ENCODE measurements around the gene IL5RA. TPM values are rescaled to one million over a fixed set of nuclear protein-coding genes. Genes with fewer than 3 reads are reported as not detected.

The IL5RA gene

DNA sequence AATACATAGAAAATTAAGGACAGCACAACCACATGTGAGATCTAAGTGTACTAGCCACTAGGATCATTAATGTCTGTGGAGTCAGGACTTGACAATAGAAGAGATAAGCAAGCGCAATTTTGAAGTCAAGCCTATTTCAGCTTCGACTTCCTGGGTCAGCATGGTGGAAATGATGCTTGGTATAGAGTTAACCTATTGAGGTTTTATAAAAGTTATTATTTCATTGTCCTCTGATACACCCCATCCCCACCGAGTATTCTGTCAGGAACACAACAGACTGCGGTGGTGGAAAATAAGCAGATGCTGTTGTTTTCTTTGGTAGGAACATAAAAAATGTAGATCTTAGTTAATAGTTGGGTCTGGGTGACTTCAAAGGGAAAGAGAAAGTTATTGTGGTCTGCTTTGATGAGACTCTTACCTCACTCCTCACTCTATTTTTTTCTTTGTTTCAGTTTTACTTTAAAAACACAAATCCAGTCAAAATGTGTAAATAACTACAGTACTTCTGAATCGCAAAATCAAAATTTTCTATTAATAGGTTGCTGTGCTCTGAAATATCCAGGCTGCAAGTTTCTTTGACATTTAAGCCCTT, 82.1 kb downstream of the IL5RA start:
- Histone ChIP-seq H3K27ac (ENCODE audit: low read depth, low read length) (no peak overlapping the region), H3K4me1 (ENCODE audit: control insufficient read depth, low read depth, low read length) (peaks cover 3% of the 10 kb centered on the region), H3K18ac (ENCODE audit: low read length) (no peak overlapping the region), H2BK15ac (replicated peaks; ENCODE audit: low read depth) (no peak overlapping the region), H3K79me1 (ENCODE audit: low read length) (no peaks in the 10 kb centered on the region), H2BK120ac (ENCODE audit: low read depth, low read length) (no peak overlapping the region), H3K36me3 (ENCODE audit: control insufficient read depth, insufficient read depth, low read length) (no peaks in the 10 kb centered on the region), H3K56ac (ENCODE audit: low read length) (no peak overlapping the region), H3K79me2 (ENCODE audit: control insufficient read depth, insufficient read depth, low read length) (no peaks in the 10 kb centered on the region), H3K23ac (ENCODE audit: low read length) (no peak overlapping the region), H3K27me3 (ENCODE audit: insufficient read depth, low read length, poor library complexity) (no peaks in the 10 kb centered on the region), H3K4me3 (ENCODE audit: low read length) (no peak overlapping the region), H4K8ac (ENCODE audit: low read depth, low read length) (no peak overlapping the region), H3K9ac (ENCODE audit: low read length) (no peak overlapping the region), H3K4ac (ENCODE audit: low read depth, low read length) (no peak overlapping the region), H2AK5ac (ENCODE audit: low read length) (no peak overlapping the region), H4K5ac (ENCODE audit: low read length) (no peak overlapping the region), H3K4me2 (ENCODE audit: low read length) (no peak overlapping the region), H2BK5ac (ENCODE audit: low read length) (no peak overlapping the region)
- DNase-seq: no peak
- WGBS (ENCODE audit: extremely low coverage, insufficient coverage, low lambda C conversion rate): 100% methylated on average over 1 of the region's 5 CpGs

DNA sequence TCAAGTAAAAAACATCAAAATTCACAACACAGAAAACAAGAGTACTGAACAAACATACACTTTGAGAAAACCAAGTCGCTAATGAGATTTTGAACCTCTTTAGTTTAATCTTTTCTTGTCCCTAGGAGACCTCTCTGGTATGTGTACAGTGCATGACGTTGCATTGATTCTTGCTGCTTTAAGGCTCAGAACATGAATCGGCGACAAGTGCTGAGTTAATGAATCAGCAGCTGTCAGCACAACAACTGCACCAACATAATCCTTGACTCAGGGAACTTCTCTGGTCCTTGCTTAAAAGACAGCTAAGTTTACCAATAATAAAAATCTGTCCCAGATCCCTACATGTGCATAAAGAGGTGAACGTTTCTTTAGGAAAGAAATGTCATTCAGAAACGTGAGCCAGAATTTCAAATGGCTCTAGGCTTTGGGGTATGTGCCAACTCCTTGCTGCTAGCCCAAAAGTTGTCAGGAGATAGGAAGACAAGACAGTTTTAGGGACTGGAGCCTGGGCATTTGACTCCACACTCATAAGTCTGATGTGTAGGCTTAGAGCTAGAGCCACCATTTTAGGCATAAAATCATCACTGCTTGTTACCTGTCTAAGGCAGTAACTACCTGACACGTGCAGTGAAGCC, 86.9 kb downstream of the IL5RA start:
- WGBS (ENCODE audit: extremely low coverage, insufficient coverage, low lambda C conversion rate): no CpG with 5 or more reads among the region's 7 CpGs

DNA sequence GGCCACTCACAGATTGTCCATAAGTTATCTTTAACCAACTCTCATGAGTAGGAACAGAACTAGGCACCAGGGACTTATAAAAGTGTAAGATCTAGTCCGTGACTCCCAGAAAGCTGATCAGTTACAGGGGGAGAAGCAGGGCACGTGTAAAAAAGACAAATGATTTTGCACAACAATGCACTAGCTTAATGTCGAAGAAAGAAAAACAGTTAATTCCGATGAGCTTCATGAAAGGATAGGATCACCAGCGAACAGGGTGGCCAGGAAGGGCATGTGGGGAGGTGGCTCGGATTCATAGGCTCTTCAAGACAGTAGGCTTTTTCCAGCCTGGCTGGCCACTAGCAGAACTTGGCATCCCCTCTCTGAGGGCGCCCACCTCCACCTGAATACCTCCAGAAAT, 90.0 kb downstream of the IL5RA start:
- no peak for DNase-seq
- Histone ChIP-seq H3K36me3 (ENCODE audit: control insufficient read depth, insufficient read depth, low read length) (no peaks in the 10 kb centered on the region), H2BK5ac (ENCODE audit: low read length) (no peak overlapping the region), H3K27ac (ENCODE audit: low read depth, low read length) (no peak overlapping the region), H3K4me3 (ENCODE audit: low read length) (no peak overlapping the region), H3K4ac (ENCODE audit: low read depth, low read length) (no peak overlapping the region), H3K18ac (ENCODE audit: low read length) (no peak overlapping the region), H3K79me2 (ENCODE audit: control insufficient read depth, insufficient read depth, low read length) (no peaks in the 10 kb centered on the region), H3K79me1 (ENCODE audit: low read length) (no peaks in the 10 kb centered on the region), H4K8ac (ENCODE audit: low read depth, low read length) (no peak overlapping the region), H3K23ac (ENCODE audit: low read length) (no peak overlapping the region), H2BK15ac (replicated peaks; ENCODE audit: low read depth) (no peak overlapping the region), H3K4me2 (ENCODE audit: low read length) (no peak overlapping the region), H3K27me3 (ENCODE audit: insufficient read depth, low read length, poor library complexity) (no peaks in the 10 kb centered on the region), H3K56ac (ENCODE audit: low read length) (no peak overlapping the region), H2BK120ac (ENCODE audit: low read depth, low read length) (no peak overlapping the region), H4K5ac (ENCODE audit: low read length) (no peak overlapping the region), H3K4me1 (ENCODE audit: control insufficient read depth, low read depth, low read length) (no peaks in the 10 kb centered on the region), H2AK5ac (ENCODE audit: low read length) (no peak overlapping the region), H3K9ac (ENCODE audit: low read length) (no peak overlapping the region)
- WGBS (ENCODE audit: extremely low coverage, insufficient coverage, low lambda C conversion rate): no CpG with 5 or more reads among the region's 7 CpGs

More for the DNA sequence above, 86.9 kb downstream of the IL5RA start:
- no peak overlapping the region for H3K4ac ChIP-seq (ENCODE audit: low read depth, low read length)
- H3K27ac ChIP-seq (ENCODE audit: low read depth, low read length): no peak overlapping the region
- H3K79me1 ChIP-seq (ENCODE audit: low read length): no peaks in the 10 kb centered on the region
- no peaks in the 10 kb centered on the region for H3K79me2 ChIP-seq (ENCODE audit: control insufficient read depth, insufficient read depth, low read length)
- H2BK5ac ChIP-seq (ENCODE audit: low read length): no peak overlapping the region
- peak overlapping the region; percentile 3 for H3K18ac ChIP-seq (ENCODE audit: low read length)
- no peaks in the 10 kb centered on the region for H3K27me3 ChIP-seq (ENCODE audit: insufficient read depth, low read length, poor library complexity)
- DNase-seq: no peak
- no peak overlapping the region for H2BK120ac ChIP-seq (ENCODE audit: low read depth, low read length)
- no peak overlapping the region for H2BK15ac ChIP-seq (replicated peaks; ENCODE audit: low read depth)
- no peak overlapping the region for H4K5ac ChIP-seq (ENCODE audit: low read length)
- H3K4me2 ChIP-seq (ENCODE audit: low read length): no peak overlapping the region
- no peak overlapping the region for H3K56ac ChIP-seq (ENCODE audit: low read length)
- no peak overlapping the region for H3K23ac ChIP-seq (ENCODE audit: low read length)
- H3K36me3 ChIP-seq (ENCODE audit: control insufficient read depth, insufficient read depth, low read length): no peaks in the 10 kb centered on the region
- H3K9ac ChIP-seq (ENCODE audit: low read length): no peak overlapping the region
- H4K8ac ChIP-seq (ENCODE audit: low read depth, low read length): no peak overlapping the region
- no peak overlapping the region for H3K4me3 ChIP-seq (ENCODE audit: low read length)
- H2AK5ac ChIP-seq (ENCODE audit: low read length): no peak overlapping the region
- H3K4me1 ChIP-seq (ENCODE audit: control insufficient read depth, low read depth, low read length): no peaks in the 10 kb centered on the region

Small RNAs within 50 kb of the gene (small RNA-seq; reads per million reads assigned to genes)
- gene RF00416 (ENCODE audit: insufficient read depth): not detected

All from mesendoderm (in vitro differentiated cells).